Erythroblast (primary cell): ENCODE data around the gene HPS1.

ENCODE experiments used
- DNase-seq, 2 experiments: peaks; one replicate each; lab custom pipeline; 2025; lab: John Stamatoyannopoulos, UW
- GATA1 ChIP-seq: IDR thresholded peaks from 2 replicates; pipeline ENCODE4 v1.6.1; 2011; ENCODE audit warnings: low read depth, mild to moderate bottlenecking, control low read depth, low read length, moderate library complexity
- POLR2A ChIP-seq: IDR thresholded peaks from 2 replicates; pipeline ENCODE4 v1.6.1; 2011; ENCODE audit warnings: mild to moderate bottlenecking, low read length

HPS1 gene

DNA sequence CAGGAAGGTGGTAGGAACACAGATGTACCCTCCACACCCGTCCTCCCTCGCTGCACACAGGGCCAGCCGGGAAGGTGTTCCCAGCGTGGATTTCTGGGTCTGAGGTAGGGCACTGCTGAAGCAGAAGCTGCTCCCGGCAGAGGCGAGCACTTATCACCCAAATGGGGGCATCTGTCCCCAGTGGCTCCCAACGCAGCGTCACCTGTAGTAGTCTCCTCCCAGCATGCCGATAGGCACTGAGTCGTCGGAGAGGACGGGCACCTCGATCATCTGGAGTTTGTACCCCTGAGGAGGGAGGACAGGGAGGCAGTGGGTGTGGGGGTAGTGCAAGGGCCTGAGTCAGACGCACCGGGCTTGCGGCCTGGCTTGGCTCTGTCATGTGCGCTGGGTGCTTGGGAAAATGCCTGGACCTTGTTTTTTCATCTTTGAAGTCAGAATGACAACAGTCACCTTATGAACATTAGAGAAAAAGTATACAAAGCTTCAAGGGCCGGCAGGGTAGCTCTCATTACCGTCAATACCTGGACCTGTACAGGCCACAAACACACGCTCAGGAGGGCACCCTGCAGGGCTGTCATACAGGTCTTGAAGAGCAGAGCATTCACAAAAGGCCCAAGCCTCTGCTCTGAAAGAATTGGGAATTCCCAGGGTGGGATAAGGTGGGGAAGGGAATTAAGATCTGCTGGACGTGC is 28.6 kb downstream of the HPS1 start:
- no peak for DNase-seq
- TF ChIP-seq GATA1, result no peak
- TF ChIP-seq POLR2A, result no peak

GRCh38 chr10:98417481-98417959 is 29.2 kb downstream of the HPS1 start:
- TF ChIP-seq POLR2A, result no peak
- TF ChIP-seq GATA1, result no peak
- DNase-seq, result no peak

GRCh38 chr10:98416606-98417388 is 29.9 kb downstream of the HPS1 start:
- TF ChIP-seq POLR2A (no peak), GATA1 (peak; percentile 33)
- DNase-seq, result peak; percentile 75 to 89

DNA sequence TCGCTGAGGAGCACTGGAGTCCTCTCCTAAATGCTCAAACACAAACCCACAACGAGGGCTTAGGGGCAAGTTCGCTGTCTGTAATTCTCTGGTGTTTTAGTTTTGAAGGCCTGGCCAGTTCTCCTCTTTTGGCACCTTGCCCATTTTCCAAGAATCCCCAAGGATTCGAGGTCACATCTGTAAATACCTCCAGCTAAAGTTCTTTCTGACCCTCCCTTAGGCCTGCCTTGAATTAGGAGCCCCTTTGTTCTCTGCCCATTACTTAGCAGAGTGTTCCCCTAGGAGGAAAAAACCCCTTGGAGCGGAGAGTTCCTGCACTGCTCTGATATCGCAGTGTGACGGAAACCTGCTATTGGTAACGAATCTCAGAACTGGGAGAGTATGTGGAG is 31.0 kb downstream of the HPS1 start:
- no peak for DNase-seq
- TF ChIP-seq GATA1 (no peak), POLR2A (no peak)

DNA sequence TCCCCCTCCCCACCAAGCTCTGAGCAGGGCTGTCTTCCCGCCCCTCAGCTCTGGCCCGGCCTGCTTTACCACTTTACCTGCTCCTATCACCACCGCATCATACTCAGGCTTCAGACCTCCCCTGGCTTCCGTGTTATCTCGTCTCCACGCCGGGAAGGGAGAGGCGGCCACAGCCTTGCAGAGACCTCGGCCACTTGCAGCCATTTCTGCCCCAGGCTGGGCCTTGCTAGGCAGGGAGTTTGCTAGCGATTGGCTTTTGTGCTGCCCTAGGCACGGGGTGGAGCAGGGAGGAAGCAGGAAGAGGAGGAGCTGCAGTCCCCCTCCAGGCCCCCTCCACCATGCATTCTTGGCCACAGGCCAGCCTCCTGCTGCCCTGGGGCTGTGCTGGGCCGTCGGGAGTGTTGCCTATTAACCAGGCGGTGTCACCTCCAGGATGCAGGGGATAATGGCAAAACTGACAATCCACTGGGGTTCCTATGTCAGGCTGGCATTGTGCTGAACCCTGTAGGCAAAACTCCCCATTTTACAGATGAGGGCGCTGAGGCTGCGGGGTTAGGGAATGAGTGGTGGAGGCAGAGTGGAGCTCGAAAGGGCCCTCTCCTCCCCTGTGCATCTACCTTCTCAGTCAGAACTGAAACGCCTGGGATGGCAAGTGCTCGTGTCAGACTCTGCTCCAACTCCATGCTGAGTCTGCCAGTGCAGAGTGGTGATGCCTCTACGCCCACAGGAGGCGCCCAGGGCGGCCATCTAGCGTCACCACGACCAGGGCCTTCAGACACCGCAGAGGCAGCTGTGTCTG is 31.6 kb downstream of the HPS1 start, which contains the start of gene PYROXD2:
Gene PYROXD2, minus strand, starts transcription at position 251 of the 799 bp plus-strand sequence. Its CDS starts 47 bp downstream, at position 204.
- TF ChIP-seq POLR2A, result peak; percentile 83
- no peak for TF ChIP-seq GATA1
- peak; percentile 92 to 93 for DNase-seq

GRCh38 chr10:98414578-98414931 is 32.2 kb downstream of the HPS1 start:
- DNase-seq, result no peak
- TF ChIP-seq GATA1 (no peak), POLR2A (no peak)

DNA sequence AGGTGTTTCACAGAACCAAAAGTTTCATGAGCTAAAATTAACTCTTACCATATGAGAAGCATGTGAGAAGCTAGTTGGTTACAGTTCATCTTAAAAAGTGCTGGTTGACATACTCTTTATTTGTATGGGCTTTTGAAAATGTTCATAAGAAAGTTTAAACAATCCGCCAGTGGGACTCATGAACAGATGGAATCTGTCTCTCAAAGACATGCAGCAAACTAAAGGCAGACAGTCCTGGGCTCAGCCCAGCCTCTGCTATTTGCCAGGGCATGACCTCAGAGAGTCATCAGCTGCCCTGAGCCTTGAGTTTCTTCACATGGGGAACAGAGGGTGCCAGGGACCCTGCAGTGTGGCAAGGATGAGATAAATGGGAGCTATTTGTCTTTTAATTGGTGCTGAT is 35.0 kb downstream of the HPS1 start:
- no peak for TF ChIP-seq GATA1
- TF ChIP-seq POLR2A, result no peak
- no peak for DNase-seq

- no peak for DNase-seq
- TF ChIP-seq POLR2A (no peak), GATA1 (no peak)
Measured at GRCh38 chr10:98411166-98411565, 35.6 kb downstream of the HPS1 start.

GRCh38 chr10:98410759-98411158 is 36.0 kb downstream of the HPS1 start:
- no peak for TF ChIP-seq POLR2A
- TF ChIP-seq GATA1, result no peak
- no peak for DNase-seq

- no peak for DNase-seq
- no peak for TF ChIP-seq POLR2A
- TF ChIP-seq GATA1, result no peak
Measured at GRCh38 chr10:98410135-98410743, 36.5 kb downstream of the HPS1 start.

- no peak for TF ChIP-seq POLR2A
- no peak for TF ChIP-seq GATA1
- no peak for DNase-seq
Measured at GRCh38 chr10:98408799-98409198, 37.9 kb downstream of the HPS1 start.

GRCh38 chr10:98407744-98408241 is 38.9 kb downstream of the HPS1 start:
- no peak for TF ChIP-seq POLR2A
- no peak for TF ChIP-seq GATA1
- no peak for DNase-seq

- DNase-seq, result no peak
- TF ChIP-seq POLR2A (no peak), GATA1 (no peak)
Measured at GRCh38 chr10:98407017-98407743, 39.6 kb downstream of the HPS1 start.
